T-helper 2 cell treated with Interferon-gamma antibody and Interleukin-4, amounts not matched to agents 100 ng/mL and 5 ng/mL, for 36 hours (primary cell): Measurements from ENCODE around the gene FRAT2. TPM values are rescaled to one million over a fixed set of nuclear protein-coding genes. Genes with fewer than 3 reads are reported as not detected.

Experiments used
- intact Hi-C: fragments of 100-400 bp; cut with micrococcal nuclease; formaldehyde crosslinking; loops from one replicate; pipeline ENCODE4 v1.15.1; 2023
- total RNA-seq: library from RNA; stranded (reverse); gene quantifications from 2 replicates; pipeline ENCODE4 v1.2.3, GENCODE V29; 2022

FRAT2 gene
- total RNA-seq, 1 donor from 2014 or later = 10.4 TPM

DNA sequence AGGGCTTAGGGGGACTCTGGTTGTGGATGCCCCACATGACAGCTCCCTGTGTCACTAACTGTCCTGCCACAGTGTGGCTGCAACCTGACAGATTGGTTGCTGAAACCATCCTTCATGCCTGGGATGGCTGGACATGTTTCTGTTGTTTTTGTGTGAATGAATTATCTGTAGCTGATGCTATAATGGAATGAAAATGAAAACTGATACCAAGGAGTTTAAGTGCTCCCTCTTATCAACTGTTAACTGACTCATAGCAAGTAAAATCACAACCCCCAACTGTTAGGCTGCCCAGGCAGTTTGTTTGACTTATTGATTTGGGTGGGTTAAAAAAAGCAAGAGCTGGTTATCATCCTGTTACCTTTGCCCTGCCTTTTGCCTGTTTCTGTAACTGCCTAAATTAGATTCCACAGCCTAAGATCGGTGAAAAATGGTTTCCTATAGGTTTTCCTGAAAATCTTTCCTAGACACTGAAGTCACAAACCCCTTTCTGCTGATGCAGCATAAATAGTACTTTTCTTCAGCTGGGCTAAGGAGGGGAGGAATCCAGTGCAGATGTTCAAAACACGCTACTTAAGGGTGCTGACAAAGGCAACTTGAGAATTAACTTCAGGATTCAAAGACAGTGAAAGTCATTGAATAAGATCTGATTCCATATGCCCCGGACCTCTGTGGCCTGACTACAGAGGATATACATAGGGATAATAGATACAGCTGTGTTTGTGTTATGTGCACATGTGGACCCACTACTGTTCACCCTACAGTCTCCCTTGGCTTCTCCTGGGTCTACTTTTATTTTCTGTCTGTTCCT is 5.7 kb downstream of the FRAT2 start:
- intact Hi-C loops = no loop called here

DNA sequence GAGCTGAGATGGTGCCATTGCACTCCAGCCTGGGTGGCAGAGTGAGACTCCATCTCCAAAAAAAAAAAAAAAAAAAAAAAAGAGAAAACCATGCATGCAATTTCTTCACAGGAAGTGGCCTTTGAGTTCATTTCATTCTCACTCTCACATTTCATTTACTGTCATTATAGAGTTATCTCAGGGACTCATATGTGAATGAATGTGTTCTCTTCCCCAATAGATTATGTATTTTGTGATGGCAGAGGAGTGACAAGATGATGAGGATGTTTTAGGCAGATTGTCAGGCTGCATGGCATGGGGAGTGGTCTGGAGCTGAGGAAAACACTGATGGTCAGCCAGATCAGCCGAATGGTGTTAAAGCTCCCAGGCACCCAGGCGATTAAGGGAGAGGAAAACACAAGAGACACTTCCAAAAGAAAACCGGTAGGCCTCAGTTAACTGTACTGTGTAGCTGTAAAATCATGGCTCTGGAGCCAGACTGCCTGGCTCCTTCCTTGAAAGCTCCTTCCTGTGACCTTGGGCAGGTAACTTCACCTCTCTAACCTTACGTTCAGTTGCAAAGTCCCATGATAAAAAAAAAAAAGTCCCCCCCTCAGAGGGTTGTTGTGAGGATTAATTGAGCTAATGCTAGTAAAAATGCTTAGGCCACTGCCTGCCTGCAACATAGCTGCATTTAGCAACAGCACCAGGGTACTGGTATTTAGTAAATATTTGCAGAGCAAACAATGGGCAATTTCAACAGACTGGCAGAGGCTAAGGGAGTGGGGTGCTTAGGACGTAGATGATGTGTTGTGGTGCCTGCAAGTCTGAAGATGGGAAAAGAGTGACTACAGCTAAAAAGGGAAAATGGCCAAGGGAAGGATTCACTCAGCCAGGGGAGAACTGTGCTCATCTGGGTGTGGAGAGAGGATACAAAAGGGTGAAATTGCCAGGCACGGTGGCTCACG is 6.9 kb downstream of the FRAT2 start:
- intact Hi-C loops = no loop called here

DNA sequence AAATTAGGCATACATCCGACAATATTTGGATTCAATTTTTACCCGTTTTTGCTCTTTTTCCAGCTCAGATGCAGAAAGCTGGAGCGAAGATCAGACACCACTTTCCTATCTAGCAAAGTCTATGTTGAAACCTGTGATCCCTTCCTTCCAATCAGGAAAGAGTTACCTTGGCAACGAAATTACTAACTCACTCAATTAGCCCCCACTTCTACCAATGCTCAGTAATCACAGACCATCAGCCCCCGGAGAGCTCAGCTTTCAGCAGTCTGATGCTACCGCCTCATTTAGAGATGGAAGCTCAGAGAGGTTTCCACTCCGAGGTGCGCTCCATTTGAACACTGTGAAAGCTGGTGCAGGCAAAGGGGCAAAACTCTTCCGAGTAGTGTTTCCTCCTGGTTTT is 8.8 kb downstream of the FRAT2 start:
- intact Hi-C loops = no loop called here

DNA sequence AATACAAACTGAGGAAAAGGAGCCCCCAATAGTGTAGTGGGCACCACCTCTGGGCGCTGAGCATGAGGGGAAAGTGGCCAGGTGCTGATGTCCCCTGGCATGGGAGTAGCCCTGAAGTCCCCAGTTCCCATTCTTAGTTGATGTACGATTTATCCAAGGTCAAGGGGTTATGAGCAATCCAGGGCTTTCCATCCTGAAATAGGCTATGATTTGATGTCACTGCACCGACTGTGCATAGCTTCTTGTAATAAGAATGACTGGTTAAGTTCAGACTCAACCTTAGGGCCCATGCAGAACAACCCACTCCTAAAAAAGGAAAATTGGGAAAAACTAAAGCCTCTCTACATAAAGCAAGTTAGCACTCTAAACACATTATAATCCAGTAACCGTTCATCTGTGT is 11.0 kb downstream of the FRAT2 start:
- intact Hi-C loops = no loop called here

DNA sequence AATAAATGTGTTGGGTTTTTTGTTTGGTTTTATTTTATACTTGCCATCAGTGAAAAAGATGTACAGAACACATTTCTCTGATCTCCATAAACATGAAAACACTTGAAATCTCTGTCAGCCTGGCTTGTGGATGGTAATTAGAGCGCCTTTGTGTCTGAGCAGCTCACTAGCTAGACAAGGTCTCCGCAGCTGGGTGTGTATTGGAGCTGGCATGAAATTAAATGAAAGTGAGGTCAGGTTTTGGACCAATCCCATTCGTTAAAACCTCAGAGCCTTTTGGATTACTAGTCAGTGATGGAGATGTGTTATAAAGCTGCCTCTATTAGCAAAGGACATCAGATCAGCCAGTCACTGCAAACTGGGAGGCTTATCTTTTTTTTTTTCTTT is 12.7 kb downstream of the FRAT2 start:
- intact Hi-C loops = no loop called here

DNA sequence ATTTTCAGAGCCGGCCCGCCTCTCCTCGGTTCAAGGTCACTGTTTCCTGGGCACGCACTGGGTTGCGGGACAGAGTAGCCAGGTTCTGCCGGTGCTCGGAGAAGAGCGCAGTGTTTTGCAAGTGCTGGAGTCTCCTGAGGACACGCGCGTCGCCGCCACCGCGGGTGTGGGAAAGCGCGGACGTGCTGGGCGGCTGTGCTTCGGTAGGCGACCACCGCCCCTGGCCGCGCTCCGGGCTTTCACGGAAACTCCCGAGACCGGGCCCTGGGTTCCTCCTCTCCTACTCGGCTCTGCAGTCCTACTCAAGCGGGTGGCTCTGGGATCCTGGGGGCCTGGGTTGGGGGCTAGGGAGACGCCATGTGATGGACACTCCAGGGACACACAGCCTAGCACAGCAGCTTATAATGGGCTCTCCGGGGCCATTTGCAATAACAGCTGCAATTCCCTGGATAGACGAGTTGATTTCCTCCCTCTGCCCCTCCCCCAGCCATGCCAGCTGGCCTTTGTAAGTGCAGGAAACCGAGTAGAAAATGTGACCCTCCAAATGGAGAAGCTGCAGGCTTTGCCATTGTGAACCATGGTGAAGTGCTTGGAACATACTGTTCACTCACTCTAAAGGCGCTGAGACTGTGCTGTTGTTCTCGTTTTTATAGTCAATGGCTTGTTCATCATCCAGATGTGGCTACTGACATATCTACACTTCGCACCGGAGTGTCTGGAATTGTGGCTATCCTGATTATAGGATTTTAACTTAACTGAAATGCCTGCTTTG is 13.3 kb downstream of the FRAT2 start:
- intact Hi-C loops = no loop called here

DNA sequence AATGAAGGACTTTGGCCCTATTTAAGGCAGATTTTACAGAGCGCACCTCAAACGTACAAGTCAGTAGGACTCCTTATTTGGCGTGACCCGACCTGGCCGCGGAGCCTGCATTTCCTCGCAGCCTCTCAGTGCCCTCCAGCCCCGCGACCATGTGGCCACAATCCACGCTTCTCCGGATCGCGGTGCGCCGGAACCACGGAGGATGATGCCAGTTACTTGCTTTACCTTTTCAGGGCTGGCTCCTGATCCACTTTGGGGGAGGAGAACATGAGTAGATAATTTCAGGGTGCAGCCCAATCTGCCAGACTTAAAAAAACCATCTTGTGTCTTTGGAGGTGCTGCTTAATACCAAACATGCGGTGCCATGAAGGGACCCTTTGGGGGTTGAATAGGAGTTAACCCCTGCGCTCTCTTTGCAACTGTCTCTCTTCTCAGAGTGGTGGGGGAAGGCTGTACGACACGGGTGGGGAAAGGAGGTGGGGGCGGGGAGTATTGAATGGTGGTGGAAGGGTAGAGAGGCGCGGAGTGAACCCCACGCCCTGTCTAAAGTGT is 14.0 kb downstream of the FRAT2 start:
- intact Hi-C loops = no loop called here

DNA sequence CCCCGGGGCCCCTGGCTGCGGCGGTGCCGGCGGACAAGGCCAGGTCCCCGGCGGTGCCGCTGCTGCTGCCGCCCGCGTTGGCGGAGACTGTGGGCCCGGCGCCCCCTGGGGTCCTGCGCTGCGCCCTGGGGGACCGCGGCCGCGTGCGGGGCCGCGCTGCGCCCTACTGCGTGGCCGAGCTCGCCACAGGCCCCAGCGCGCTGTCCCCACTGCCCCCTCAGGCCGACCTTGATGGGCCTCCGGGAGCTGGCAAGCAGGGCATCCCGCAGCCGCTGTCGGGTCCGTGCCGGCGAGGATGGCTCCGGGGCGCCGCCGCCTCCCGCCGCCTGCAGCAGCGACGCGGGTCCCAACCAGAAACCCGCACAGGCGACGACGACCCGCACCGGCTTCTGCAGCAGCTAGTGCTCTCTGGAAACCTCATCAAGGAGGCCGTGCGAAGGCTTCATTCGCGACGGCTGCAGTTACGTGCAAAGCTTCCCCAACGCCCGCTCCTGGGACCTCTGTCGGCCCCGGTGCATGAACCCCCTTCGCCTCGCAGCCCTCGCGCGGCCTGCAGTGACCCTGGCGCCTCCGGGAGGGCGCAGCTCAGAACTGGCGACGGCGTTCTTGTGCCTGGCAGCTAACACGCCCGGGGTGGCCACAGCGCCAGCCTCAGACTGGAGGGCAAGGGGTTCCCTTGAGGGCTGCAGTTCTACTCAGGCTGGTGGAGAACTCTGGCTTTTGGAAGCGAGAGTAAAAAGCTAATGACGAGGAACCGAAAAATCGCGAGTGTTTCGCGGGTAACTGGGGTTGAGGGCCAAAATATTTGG is 14.7 kb downstream of the FRAT2 start:
- intact Hi-C loops = loop anchor here (1.0 kb wide), 3 partner anchors 14 to 178 kb away; partner anchors contain the start of genes ARHGAP19, FRAT2, MMS19 and UBTD1

DNA sequence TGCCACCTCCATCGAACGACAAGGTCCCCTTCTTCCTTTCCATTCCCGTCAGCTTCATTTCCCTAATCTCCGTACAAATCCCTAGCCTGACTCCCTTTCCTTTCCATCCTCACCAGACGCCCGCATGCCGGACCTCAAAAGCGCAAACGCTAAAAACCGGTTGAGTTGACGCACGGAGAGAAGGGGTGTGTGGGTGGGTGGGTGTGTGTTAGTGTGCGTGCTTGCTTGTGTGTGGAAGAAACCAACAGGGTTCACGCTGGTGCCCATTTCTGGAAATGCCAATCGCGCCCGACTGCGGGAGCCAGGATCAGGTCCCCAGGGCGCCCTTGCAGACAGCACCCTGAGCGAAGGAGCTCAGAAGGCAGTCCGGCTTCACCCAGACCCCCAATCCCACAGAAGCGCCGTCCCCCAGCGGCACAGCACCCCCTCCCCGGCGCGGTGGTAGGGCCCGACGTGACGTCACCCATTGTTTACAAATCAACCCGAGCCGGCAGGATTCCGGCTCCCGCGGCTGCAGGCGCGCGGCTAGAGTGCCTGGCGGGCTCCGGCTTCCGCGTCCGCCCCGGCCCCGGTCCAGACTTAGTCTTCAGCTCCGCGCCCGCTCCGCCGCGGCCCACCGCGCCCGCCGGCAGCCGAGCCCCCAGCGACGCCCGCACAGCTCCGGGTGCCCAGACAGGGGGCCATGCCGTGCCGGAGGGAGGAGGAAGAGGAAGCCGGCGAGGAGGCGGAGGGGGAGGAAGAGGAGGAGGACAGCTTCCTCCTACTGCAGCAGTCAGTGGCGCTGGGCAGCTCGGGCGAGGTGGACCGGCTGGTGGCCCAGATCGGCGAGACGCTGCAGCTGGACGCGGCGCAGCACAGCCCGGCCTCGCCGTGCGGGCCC is 15.5 kb downstream of the FRAT2 start, which contains the start of gene FRAT1:
Gene FRAT1, plus strand, starts transcription at position 500 of the 880 bp plus-strand sequence. Its CDS starts 183 bp downstream, at position 683.
- intact Hi-C loops = loop anchor here (1.0 kb wide), 3 partner anchors 15 to 179 kb away; partner anchors contain the start of genes ARHGAP19, FRAT2, MMS19 and UBTD1

DNA sequence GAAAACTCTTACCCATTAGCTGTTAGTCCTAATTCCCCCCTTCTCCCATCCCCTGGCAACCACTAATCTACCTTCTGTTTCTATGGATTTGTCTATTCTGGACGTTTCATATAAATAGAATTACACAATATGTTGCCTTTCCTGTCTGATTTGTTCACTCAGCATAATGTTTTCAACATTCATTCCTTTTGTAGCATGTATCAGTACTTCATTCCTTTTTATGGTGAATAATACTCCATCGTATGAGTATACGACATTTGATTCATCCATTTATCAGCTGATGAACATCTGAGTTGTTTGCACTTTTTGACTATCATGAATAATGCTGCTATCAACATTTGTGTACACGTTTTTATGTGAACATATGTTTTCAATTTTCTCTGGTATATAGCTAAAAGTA is 19.9 kb downstream of the FRAT2 start:
- intact Hi-C loops = no loop called here

DNA sequence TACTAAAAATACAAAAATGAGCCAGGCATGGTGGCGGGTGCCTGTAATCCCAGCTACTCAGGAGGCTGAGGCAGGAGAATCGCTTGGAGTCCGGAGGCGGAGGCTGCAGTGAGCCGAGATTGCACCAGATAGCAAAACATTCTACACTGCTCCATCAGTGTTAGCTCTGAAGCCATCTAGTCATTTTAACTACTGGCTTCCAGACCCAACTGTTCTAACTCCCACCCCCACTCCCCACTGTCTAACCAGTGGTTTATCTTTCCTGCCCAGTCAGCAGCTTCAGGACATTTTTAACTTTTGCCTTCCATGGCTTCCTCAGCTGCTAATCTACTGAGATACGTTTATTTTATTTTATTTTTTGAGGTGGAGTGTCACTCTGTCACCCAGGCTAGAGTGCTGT is 21.6 kb downstream of the FRAT2 start:
- intact Hi-C loops = no loop called here

DNA sequence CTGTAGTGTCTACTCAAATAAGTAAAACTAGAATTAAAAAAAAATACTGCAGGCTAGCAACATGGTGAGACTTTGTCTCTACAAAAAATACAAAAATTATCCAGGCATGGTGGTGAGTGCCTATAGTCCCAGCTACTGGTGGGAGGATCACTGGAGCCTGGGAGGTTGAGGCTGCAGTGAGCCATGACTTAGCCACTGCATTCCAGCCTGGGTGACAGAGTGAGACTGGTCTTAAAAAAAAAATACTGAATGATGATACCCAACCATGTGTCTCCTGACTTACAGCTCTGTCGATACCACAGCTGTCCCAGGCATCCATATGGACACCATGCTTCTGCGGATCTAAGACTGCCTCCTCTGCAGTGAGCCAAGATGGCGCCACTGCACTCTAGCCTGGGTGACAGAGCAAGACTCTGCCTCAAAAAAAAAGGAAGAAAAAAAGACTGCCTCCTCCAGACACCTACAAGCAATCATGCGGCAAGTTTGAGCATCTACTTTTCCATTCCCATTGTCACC is 23.4 kb downstream of the FRAT2 start:
- intact Hi-C loops = no loop called here

DNA sequence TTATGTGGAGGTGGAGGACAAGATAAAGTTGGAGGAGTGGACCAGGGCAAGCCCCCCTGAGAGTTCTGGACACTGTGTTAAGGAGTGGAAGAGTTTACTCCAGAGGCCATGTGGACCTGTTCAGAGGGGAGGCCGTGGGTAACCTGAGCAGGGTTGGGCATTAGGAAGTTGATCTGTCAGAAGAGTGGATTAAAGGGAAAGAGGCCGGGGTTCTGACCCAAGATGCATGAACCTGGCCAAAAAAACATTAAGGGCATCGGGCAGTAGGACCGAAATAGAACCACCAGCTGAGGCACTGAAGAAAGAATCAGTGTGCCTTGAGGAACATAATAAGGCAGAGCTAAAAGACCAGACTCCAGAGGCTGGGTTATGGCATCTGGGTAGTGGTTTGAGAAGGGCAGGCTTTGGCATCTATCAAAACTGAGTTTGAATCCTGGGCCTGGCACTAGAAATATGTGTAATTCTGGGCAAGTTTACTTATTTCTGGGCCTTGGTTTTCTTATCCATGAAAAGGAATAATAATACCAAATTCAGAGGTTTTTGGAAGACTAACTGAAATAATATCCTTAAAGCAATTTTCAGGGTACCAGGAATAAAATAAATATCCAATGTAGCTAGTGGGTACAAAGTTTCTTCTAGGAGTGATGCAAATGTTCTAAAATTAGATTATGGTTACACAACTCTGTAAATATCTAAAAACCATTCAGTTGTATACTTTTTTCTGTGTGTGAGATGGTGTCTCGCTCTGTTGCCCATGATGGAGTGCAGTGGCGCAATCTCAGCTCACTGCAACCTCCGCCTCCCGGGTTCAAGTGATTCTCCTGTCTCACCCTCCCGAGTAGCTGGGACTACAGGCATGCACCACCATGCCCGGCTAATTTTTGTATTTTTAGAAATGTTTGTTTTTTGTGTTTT is 26.4 kb downstream of the FRAT2 start:
- intact Hi-C loops = no loop called here

DNA sequence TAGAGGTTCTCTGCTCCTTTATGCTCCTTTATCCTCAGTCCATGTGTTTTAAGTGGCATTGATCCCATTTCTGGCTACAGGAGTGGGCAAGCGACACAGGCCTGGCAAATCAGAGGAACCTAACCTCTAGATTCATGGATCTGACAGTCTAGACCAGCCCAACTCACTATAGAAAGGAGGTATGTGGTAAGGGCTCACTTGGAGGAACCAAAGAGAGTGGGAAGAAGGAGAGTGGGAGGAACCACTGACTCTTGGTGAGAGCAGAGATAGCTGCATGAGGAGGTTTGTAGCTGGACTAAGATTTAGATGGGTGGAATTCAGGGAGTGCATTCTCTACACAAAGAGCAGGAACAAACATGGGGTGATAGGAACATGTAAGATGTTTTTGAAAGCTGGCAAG is 27.1 kb downstream of the FRAT2 start:
- intact Hi-C loops = no loop called here

DNA sequence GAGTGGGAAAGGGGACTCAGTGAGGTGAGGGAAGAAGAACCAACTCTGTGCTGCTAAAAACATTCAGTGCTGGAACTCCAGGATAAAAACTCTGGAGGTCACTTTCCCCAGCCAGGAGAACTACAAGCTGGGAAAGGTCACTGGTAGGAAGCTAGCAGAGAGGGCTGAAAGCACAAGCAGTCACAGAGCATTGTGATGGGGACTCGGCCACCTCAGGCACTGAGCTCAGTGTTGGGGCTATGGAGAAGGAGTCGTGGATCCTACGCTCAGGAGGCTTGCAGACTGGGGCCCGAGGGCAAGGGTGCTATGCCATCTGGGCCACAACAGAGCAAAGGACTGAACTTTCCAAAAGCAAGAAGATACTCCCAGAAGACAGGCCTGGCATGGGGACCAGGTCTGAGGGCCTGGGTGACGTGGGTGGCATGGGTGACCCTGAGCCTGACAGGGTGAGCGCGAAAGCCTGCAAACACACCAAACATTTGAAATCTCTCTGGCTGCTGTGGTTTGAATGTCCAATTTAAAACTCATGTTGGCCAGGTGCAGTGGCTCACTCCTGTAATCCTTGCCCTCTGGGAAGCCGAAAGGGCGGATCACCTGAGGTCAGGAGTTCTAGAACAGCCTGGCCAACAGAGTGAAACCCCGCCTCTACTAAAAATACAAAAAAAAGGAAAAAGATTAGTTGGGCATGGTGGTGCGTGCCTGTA is 32.3 kb downstream of the FRAT2 start:
- intact Hi-C loops = no loop called here

DNA sequence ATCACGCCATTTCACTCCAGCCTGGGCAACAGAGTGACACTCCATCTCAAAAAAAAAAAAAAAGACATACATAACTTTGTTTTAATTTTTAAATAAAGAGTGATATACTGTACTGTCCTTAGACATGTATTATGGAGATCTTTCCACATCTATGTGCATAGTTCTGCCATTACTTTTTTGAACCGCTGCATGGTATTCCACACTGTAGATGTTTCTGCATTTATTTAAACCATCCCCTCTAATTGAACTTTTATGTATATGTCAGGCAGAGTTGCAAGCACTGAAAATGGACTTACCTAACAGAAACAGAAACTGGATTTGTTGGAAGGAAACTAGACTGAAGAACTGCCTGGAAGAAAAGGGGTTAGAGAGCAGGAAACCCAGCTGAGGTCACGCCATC is 33.5 kb downstream of the FRAT2 start:
- intact Hi-C loops = no loop called here

DNA sequence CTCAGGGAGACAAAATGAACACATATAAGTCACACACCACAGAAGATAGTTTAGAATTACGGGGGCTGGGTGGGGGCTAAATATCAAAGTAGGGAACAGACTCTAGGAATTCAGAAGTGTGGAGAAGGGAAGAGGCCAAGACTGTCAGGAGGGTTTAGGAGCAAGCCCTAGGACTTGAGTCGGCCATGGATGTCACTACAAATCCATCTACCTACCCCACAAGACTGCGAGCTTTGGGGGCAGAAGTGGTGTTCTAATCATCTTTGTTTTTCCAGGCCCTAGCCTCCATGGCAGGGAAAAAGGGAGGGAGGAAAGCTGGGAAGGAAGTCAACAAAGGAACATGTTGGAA is 36.3 kb downstream of the FRAT2 start:
- intact Hi-C loops = loop anchor here (10.0 kb wide), 1 partner anchor 337 kb away; the partner anchor contains the start of gene MORN4
